Astrocyte of the cerebellum (primary cell): ENCODE measurements around the gene VSTM4.
A peak's percentile ranks its signal among the peaks of the same experiment; 100 is the strongest.

Experiments
- DNase-seq: peaks from one replicate; pipeline ENCODE4 v3.0.0-alpha.2; 2011; ENCODE audit warnings: low read depth
- H3K4me3 ChIP-seq: 2 replicates; pipeline ENCODE4 v1.5.1; 2011; ENCODE audit warnings: mild to moderate bottlenecking, low read depth, low read length, moderate library complexity
- CTCF ChIP-seq: IDR thresholded peaks from 2 replicates; pipeline ENCODE4 v1.5.1; 2012; ENCODE audit warnings: low read length, low read depth, moderate library complexity, mild to moderate bottlenecking; ENCODE audit errors: missing control alignments
- in situ Hi-C: cut with HindIII; loops from 2 replicates; pipeline ENCODE4 v1.10.0; 2017; ENCODE audit warnings: low sequenced_read_pairs

The VSTM4 gene

GRCh38 chr10:49005270-49005669 is 110.1 kb downstream of the VSTM4 start:
- no peak for DNase-seq
- H3K4me3 ChIP-seq: no peak overlapping the region
- in situ Hi-C loops: no loop called here
- no peak for TF ChIP-seq CTCF

GRCh38 chr10:49001870-49002672 is 113.3 kb downstream of the VSTM4 start:
- no peak for DNase-seq
- no peak for TF ChIP-seq CTCF
- in situ Hi-C loops: no loop called here
- no peak overlapping the region for H3K4me3 ChIP-seq

GRCh38 chr10:49001402-49001801 is 113.9 kb downstream of the VSTM4 start:
- no peak for DNase-seq
- in situ Hi-C loops: no loop called here
- TF ChIP-seq CTCF: peak; percentile 7

GRCh38 chr10:49000437-49001398 is 114.6 kb downstream of the VSTM4 start:
- in situ Hi-C loops: no loop called here
- no peak for DNase-seq
- no peak overlapping the region for H3K4me3 ChIP-seq
- TF ChIP-seq CTCF: no peak

More at GRCh38 chr10:49001402-49001801, 113.9 kb downstream of the VSTM4 start:
- no peak overlapping the region for H3K4me3 ChIP-seq

GRCh38 chr10:48999346-48999745 is 116.0 kb downstream of the VSTM4 start:
- TF ChIP-seq CTCF: no peak
- no peak for DNase-seq
- in situ Hi-C loops: no loop called here
- H3K4me3 ChIP-seq: no peak overlapping the region

- TF ChIP-seq CTCF: no peak
- no peak overlapping the region for H3K4me3 ChIP-seq
- DNase-seq: no peak
- in situ Hi-C loops: no loop called here
Observed at GRCh38 chr10:48996329-48996728, 119.0 kb downstream of the VSTM4 start.
